Lung (tissue), 12 donors: ENCODE measurements around the gene SKIL. TPM values are rescaled to one million over a fixed set of nuclear protein-coding genes. Genes with fewer than 3 reads are reported as not detected.

Experiments used
- ATAC-seq: fragments of 200-7000 bp; cut with Tn5 transposase; one replicate; pipeline ENCODE4 v1.9.1; 2020; ENCODE audit warnings: moderate number of reproducible peaks; ENCODE audit not compliant: insufficient read depth, low FRiP score
- DNase-seq, 3 donors: peaks; one replicate each; pipeline ENCODE4 v3.0.0-alpha.2; 2013 to 2017
- H3K27ac ChIP-seq, 2 donors: one replicate each; pipeline ENCODE4 v1.5.1; 2013; ENCODE audit warnings: mild to moderate bottlenecking in 2 of 2, moderate library complexity in 2 of 2, control low read depth in 1 of 2, inconsistent platforms in 1 of 2, low read depth in 1 of 2, low read length in 1 of 2
- H3K27me3 ChIP-seq, 3 donors: one replicate each; pipeline ENCODE4 v1.5.1; 2013; ENCODE audit warnings: low read length in 2 of 3; ENCODE audit not compliant: control insufficient read depth in 3 of 3, insufficient read depth in 3 of 3
- H3K36me3 ChIP-seq, 4 donors: one replicate each; pipeline ENCODE4 v1.5.1; 2013; ENCODE audit warnings: low read length in 4 of 4, mild to moderate bottlenecking in 1 of 4, moderate library complexity in 1 of 4; ENCODE audit not compliant: control insufficient read depth in 4 of 4, insufficient read depth in 4 of 4
- H3K4me1 ChIP-seq, 5 donors: one replicate each; pipeline ENCODE4 v1.5.1; 2013; ENCODE audit warnings: low read length in 5 of 5, mild to moderate bottlenecking in 2 of 5, moderate library complexity in 1 of 5; ENCODE audit not compliant: control insufficient read depth in 5 of 5, insufficient read depth in 5 of 5
- H3K4me3 ChIP-seq: one replicate; pipeline ENCODE4 v1.5.1; 2013; ENCODE audit warnings: mild to moderate bottlenecking, control low read depth, moderate library complexity
- H3K9ac ChIP-seq, 2 donors: one replicate each; pipeline ENCODE4 v1.5.1; 2013; ENCODE audit warnings: low read length in 2 of 2, control low read depth in 1 of 2; ENCODE audit not compliant: insufficient read depth in 1 of 2
- H3K9me3 ChIP-seq, 4 donors: one replicate each; pipeline ENCODE4 v1.5.1; 2013; ENCODE audit warnings: low read length in 3 of 4, mild to moderate bottlenecking in 1 of 4, moderate library complexity in 1 of 4; ENCODE audit not compliant: control insufficient read depth in 4 of 4, insufficient read depth in 3 of 4
- whole genome bisulfite sequencing, 2 donors: extraction: QIAGEN DNeasy Blood & Tissue Kit; methylation state at CpG; one replicate each; pipeline ENCODE4 v1.1.7; 2013; 5-methylcytosine and 5-hydroxymethylcytosine counted together
- polyA plus RNA-seq, 2 donors: library from polyadenylated mRNA; stranded (reverse); fragments of 200-250 nt; gene quantifications; one replicate each; pipeline ENCODE4 v1.2.1, GENCODE V29; 2013
- total RNA-seq, 2 donors: library from RNA; depleted of rRNA in 1 of 2; stranded (reverse); fragments of >200 nt in 1 of 2; gene quantifications; one replicate each; pipeline ENCODE4 v1.2.1, GENCODE V29; 2014 to 2021
- TF ChIP-seq, protein P1 (sequence below): IDR thresholded peaks from 2 replicates; pipeline ENCODE4 v1.5.1; 2012; ENCODE audit warnings: mild to moderate bottlenecking; ENCODE audit errors: control extremely low read depth, extremely low read depth
- donor health status: control.
- donor health status: control.
- donor health status: Bipolar disorder and iron deficiency.
- donor health status: healthy.
- donor health status: DM: yes; HTN: yes; CAD: no.

SKIL gene
- total and polyA plus RNA-seq, 4 donors, result 16.5 to 110 (median 38.5) TPM

GRCh38 chr3:170383567-170383966, 26.1 kb downstream of the SKIL start:
- DNase-seq (no peak), ATAC-seq (no peak)
- Histone ChIP-seq H3K27ac (no peak overlapping the region), H3K9ac (no peak overlapping the region), H3K27me3 (no peaks in the 10 kb centered on the region), H3K9me3 (peaks cover 0 to 6% (median 0%) of the 10 kb centered on the region in 4 donors), H3K4me3 (no peak overlapping the region), H3K36me3 (peaks cover 12 to 45% (median 32%) of the 10 kb centered on the region in 4 donors), H3K4me1 (no peaks in the 10 kb centered on the region)
- WGBS, 2 donors, result 81 to 91% methylated on average over 1 of the region's 1 CpG
- TF ChIP-seq, protein P1, sequence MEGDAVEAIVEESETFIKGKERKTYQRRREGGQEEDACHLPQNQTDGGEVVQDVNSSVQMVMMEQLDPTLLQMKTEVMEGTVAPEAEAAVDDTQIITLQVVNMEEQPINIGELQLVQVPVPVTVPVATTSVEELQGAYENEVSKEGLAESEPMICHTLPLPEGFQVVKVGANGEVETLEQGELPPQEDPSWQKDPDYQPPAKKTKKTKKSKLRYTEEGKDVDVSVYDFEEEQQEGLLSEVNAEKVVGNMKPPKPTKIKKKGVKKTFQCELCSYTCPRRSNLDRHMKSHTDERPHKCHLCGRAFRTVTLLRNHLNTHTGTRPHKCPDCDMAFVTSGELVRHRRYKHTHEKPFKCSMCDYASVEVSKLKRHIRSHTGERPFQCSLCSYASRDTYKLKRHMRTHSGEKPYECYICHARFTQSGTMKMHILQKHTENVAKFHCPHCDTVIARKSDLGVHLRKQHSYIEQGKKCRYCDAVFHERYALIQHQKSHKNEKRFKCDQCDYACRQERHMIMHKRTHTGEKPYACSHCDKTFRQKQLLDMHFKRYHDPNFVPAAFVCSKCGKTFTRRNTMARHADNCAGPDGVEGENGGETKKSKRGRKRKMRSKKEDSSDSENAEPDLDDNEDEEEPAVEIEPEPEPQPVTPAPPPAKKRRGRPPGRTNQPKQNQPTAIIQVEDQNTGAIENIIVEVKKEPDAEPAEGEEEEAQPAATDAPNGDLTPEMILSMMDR, result no peak

DNA sequence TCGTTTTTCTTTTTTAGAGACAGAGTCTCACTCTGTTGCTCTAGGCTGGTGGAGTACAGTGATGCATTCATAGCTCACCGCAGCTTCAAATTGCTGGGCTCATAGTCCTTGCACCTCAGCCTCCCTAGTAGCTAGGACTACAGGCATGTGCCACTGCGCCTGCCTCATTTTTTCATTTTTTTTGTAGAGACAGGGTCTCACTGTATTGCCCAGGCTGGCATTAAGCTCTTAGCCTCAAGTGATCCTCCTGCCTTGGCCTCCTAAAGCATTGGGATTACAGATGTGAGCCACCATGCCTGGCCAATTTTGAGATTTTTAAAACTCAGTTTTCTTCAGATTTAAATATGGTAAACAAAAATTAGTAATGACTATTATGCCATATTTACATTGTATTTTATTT, 29.0 kb downstream of the SKIL start:
- DNase-seq, result no peak
- H3K27me3 ChIP-seq, result no peaks in the 10 kb centered on the region
- H3K4me3 ChIP-seq, result no peak overlapping the region
- H3K9ac ChIP-seq, result no peak overlapping the region
- H3K27ac ChIP-seq, result no peak overlapping the region
- WGBS, 2 donors, result 93 to 100% methylated on average over 3 of the region's 3 CpGs
- H3K4me1 ChIP-seq, result no peaks in the 10 kb centered on the region
- peaks cover 15 to 42% (median 32%) of the 10 kb centered on the region in 4 donors for H3K36me3 ChIP-seq
- ATAC-seq, result no peak
- TF ChIP-seq, protein P1, result no peak
- peaks cover 0 to 6% (median 0%) of the 10 kb centered on the region in 4 donors for H3K9me3 ChIP-seq

DNA sequence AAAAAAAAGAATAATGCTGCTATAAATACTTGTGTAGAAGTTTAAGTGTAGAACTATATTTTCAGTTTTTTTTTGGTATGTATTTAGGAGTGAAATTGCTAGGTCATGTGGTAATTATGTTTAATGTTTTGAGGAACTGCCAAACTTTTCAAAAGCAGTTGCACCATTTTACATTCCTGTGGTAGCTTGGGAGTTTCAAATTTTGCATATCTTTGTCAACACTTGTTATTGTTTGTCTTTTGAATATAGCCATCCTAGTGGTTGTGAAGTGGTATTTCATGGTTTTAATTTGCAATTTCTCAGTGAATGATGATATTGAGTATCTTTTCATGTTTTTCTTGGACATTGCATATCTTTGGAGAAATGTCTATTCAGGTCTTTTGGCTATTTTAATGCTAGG, 30.4 kb downstream of the SKIL start:
- Histone ChIP-seq H3K36me3 (peaks cover 14 to 45% (median 31%) of the 10 kb centered on the region in 4 donors), H3K9me3 (peaks cover 0 to 6% (median 0%) of the 10 kb centered on the region in 4 donors), H3K4me1 (no peaks in the 10 kb centered on the region), H3K27ac (no peak overlapping the region), H3K27me3 (no peaks in the 10 kb centered on the region), H3K9ac (no peak overlapping the region), H3K4me3 (no peak overlapping the region)
- TF ChIP-seq, protein P1, result no peak
- DNase-seq (no peak), ATAC-seq (no peak)

DNA sequence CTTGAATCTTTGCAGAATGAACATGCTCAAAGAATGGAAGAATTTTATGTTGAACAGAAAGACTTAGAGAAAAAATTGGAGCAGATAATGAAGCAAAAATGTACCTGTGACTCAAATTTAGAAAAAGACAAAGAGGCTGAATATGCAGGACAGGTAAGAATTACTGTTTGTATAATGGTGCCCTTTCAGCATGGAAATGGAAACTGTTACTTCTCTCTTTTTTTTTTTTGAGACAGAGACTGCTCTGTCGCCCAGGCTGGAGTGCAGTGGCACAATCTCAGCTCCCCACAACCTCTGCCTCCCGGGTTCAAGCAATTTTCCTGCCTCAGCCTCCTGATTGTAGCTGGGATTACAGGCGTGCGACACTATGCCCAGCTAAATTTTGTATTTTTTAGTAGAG, 33.6 kb downstream of the SKIL start:
- no peak overlapping the region for H3K4me3 ChIP-seq
- 92 to 93% methylated on average over 4 of the region's 4 CpGs for WGBS, 2 donors
- DNase-seq (no peak), ATAC-seq (no peak)
- peaks cover 0 to 6% (median 0%) of the 10 kb centered on the region in 4 donors for H3K9me3 ChIP-seq
- H3K27ac ChIP-seq, result no peak overlapping the region
- TF ChIP-seq, protein P1, result no peak
- no peak overlapping the region for H3K9ac ChIP-seq
- H3K27me3 ChIP-seq, result no peaks in the 10 kb centered on the region
- peaks cover 7 to 27% (median 21%) of the 10 kb centered on the region in 4 donors for H3K36me3 ChIP-seq
- H3K4me1 ChIP-seq, result no peaks in the 10 kb centered on the region
